HCT116 (cell line): ENCODE results near the gene FOXS1. TPM values are rescaled to one million over a fixed set of nuclear protein-coding genes. Genes with fewer than 3 reads are reported as not detected.

Experiments
- ATAC-seq: fragments of 200-7000 bp; cut with Tn5 transposase; 2 replicates; pipeline ENCODE4 v1.9.1; 2020; ENCODE audit warnings: mild to moderate bottlenecking, moderate library complexity
- BruUV-seq: library from RNA; stranded (reverse); fragments of 400-500 nt; replicated peaks from 2 replicates; lab custom pipeline; 2021; lab: Mats Ljungman, UMichigan
- CTCF ChIA-PET: fragments of 300-600 bp; sonication (Branson Sonifier 250); formaldehyde crosslinking; loops from one replicate; lab custom pipeline; 2021; ENCODE audit warnings: antibody characterized with exemption; lab: Charles Lee
- POLR2A ChIA-PET: fragments of 300-600, 350-600 bp; sonication (Branson Sonifier 250); formaldehyde crosslinking; loops from one replicate; lab custom pipeline; 2021; ENCODE audit warnings: antibody characterized with exemption; lab: Charles Lee
- RAD21 ChIA-PET, 2 experiments: fragments of 300-600 bp; sonication (Branson Sonifier 250); formaldehyde crosslinking; loops; one replicate each; lab custom pipeline; 2023; ENCODE audit warnings: low total read pairs in 2 of 2; ENCODE audit not compliant: uncharacterized antibody in 2 of 2, unreplicated experiment in 2 of 2, low non-redundant PET in 1 of 2; lab: Charles Lee
- DNase-seq: peaks from one replicate; pipeline ENCODE4 v3.0.0-alpha.2; 2010; ENCODE audit warnings: low read depth, low spot score
- H2AFZ ChIP-seq: fragments of 200-600 bp; shearing (Covaris generic), sonication (generic); 2 replicates; pipeline ENCODE4 v1.6.1; 2017; ENCODE audit warnings: low read depth, mixed run types, mixed read lengths, antibody characterized with exemption, low read length; ENCODE audit not compliant: poor library complexity, severe bottlenecking
- H3K27ac ChIP-seq: 2 replicates; pipeline ENCODE4 v1.5.1; 2012; ENCODE audit warnings: low read depth, low read length
- H3K27me3 ChIP-seq: fragments of 200-600 bp; sonication (generic); 2 replicates; pipeline ENCODE4 v1.6.1; 2016; ENCODE audit warnings: mixed run types, low read length, mixed read lengths; ENCODE audit not compliant: insufficient read depth
- H3K36me3 ChIP-seq, 2 experiments: fragments of 200-500 bp in 1 of 2; fragments of 200-600 bp in 1 of 2; sonication (Bioruptor generic) in 1 of 2; sonication (generic) in 1 of 2; 2 replicates each; pipeline versions ENCODE4 v1.5.1 to v1.6.1; 2014 to 2016; ENCODE audit warnings: low read length in 2 of 2, inconsistent platforms in 1 of 2, mixed read lengths in 1 of 2, mixed run types in 1 of 2; ENCODE audit not compliant: insufficient read depth in 2 of 2, control insufficient read depth in 1 of 2
- H3K4me1 ChIP-seq, 2 experiments: fragments of 200-600 bp in 1 of 2; sonication (generic) in 1 of 2; 2 replicates each; pipeline versions ENCODE4 v1.5.1 to v1.6.1; 2012 to 2017; ENCODE audit warnings: low read length in 2 of 2, inconsistent platforms in 1 of 2, mild to moderate bottlenecking in 1 of 2, mixed read lengths in 1 of 2, mixed run types in 1 of 2, moderate library complexity in 1 of 2; ENCODE audit not compliant: insufficient read depth in 2 of 2, control insufficient read depth in 1 of 2
- H3K4me2 ChIP-seq: fragments of 200-600 bp; sonication (generic); 2 replicates; pipeline ENCODE4 v1.6.1; 2017; ENCODE audit warnings: mixed run types, low read length, mixed read lengths
- H3K4me3 ChIP-seq, 2 experiments: fragments of 200-600 bp in 1 of 2; sonication (generic) in 1 of 2; replicated peaks in 1 of 2; 2 replicates each; pipeline ENCODE4 v1.5.1; 2011 to 2016; ENCODE audit warnings: low read length in 2 of 2, control low read depth in 1 of 2, low read depth in 1 of 2, mild to moderate bottlenecking in 1 of 2, mixed read lengths in 1 of 2, mixed run types in 1 of 2
- H3K79me2 ChIP-seq: fragments of 200-600 bp; sonication (generic); 2 replicates; pipeline ENCODE4 v1.6.1; 2017; ENCODE audit warnings: mild to moderate bottlenecking, mixed run types, low read length, moderate library complexity, mixed read lengths; ENCODE audit not compliant: insufficient read depth
- H3K9ac ChIP-seq: fragments of 200-600 bp; sonication (generic); 2 replicates; pipeline ENCODE4 v1.6.1; 2016; ENCODE audit warnings: low read length, mixed read lengths
- H3K9me2 ChIP-seq: fragments of 200-600 bp; sonication (generic), shearing (Covaris generic); 2 replicates; pipeline ENCODE4 v1.6.1; 2017; ENCODE audit warnings: mixed run types, mild to moderate bottlenecking, moderate library complexity; ENCODE audit not compliant: insufficient read depth
- H3K9me3 ChIP-seq, 2 experiments: fragments of 200-500 bp in 1 of 2; fragments of 200-600 bp in 1 of 2; sonication (Bioruptor generic) in 1 of 2; sonication (generic) in 1 of 2; 2 replicates each; pipeline ENCODE4 v1.6.1; 2014 to 2017; ENCODE audit warnings: low read length in 2 of 2, mixed read lengths in 2 of 2, inconsistent platforms in 1 of 2, low read depth in 1 of 2, mild to moderate bottlenecking in 1 of 2, mixed run types in 1 of 2, moderate library complexity in 1 of 2; ENCODE audit not compliant: control insufficient read depth in 1 of 2, insufficient read depth in 1 of 2
- H4K20me1 ChIP-seq: fragments of 200-600 bp; sonication (generic), shearing (Covaris generic); 2 replicates; pipeline ENCODE4 v1.6.1; 2017; ENCODE audit warnings: mixed run types, mild to moderate bottlenecking, moderate library complexity; ENCODE audit not compliant: insufficient read depth
- CBX3 ChIP-seq: IDR thresholded peaks from 2 replicates; pipeline ENCODE4 v1.6.1; 2012; ENCODE audit warnings: low read depth
- ELF1 ChIP-seq: IDR thresholded peaks from 2 replicates; pipeline ENCODE4 v1.6.1; 2012; ENCODE audit warnings: low read depth, borderline replicate concordance
- EZH2 ChIP-seq: fragments of 200-600 bp; sonication (generic); IDR thresholded peaks from 2 replicates; pipeline ENCODE4 v1.6.1; 2017; ENCODE audit warnings: antibody characterized with exemption, mixed run types
- FOSL1 ChIP-seq: IDR thresholded peaks from 2 replicates; pipeline ENCODE4 v1.6.1; 2012; ENCODE audit warnings: low read depth
- JUND ChIP-seq: IDR thresholded peaks from 2 replicates; pipeline ENCODE4 v1.6.1; 2012
- POLR2AphosphoS5 ChIP-seq: IDR thresholded peaks from 2 replicates; pipeline ENCODE4 v1.6.1; 2011; ENCODE audit warnings: mild to moderate bottlenecking, low read depth, low read length, moderate library complexity
- TCF7L2 ChIP-seq: IDR thresholded peaks from 2 replicates; pipeline ENCODE4 v1.7.0; 2011; ENCODE audit warnings: borderline replicate concordance, inconsistent platforms; ENCODE audit not compliant: insufficient read depth, insufficient read length; ENCODE audit errors: extremely low read depth
- YY1 ChIP-seq: IDR thresholded peaks from 2 replicates; pipeline ENCODE4 v1.6.1; 2011; ENCODE audit warnings: low read length, low read depth, moderate library complexity, mild to moderate bottlenecking; ENCODE audit not compliant: insufficient replicate concordance; ENCODE audit errors: extremely low read depth
- intact Hi-C: fragments of 100-400 bp; cut with micrococcal nuclease; formaldehyde crosslinking; loops from 2 replicates; pipeline ENCODE4 v1.10.0; 2022
- total RNA-seq: library from RNA; stranded (reverse); gene quantifications from one replicate; pipeline ENCODE4 v1.2.1, GENCODE V29; 2021; ENCODE audit not compliant: unreplicated experiment
- TF ChIP-seq, protein P1 (sequence below): IDR thresholded peaks from 2 replicates; pipeline ENCODE4 v1.6.1; 2012
- TF ChIP-seq, protein P2 (sequence below): IDR thresholded peaks from 2 replicates; pipeline ENCODE4 v1.6.1; 2011; ENCODE audit warnings: mild to moderate bottlenecking, low read length, moderate library complexity; ENCODE audit not compliant: insufficient replicate concordance; ENCODE audit errors: extremely low read depth

The FOXS1 gene
- total RNA-seq, 1 experiment from 2014 or later: not detected

DNA sequence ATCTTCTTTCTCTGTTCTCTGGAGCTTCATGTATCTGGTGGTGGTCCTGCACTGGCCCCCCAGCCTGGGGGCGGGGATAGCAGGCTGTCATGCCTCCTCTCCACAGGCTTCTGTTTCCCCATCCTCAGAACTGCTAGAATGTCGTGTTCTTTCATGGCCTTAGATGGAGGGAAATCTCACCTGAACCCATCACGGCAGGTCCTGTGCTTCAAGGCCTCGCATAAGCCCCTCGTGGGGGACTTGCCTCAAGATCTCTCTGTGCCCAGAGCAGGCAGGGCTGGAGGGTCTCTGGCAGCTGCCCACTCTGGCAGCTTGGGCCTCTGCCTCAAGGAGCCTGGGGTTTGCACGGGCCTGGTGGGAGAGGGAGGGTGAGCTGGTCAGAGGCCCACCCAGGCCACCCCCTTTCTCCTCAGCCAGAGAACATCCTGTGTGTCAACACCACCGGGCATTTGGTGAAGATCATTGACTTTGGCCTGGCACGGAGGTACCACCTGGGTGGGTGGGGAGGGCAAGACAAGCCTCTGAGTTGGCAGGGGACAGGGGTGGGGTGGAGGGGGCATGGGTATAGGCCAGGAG, 14.9 kb downstream of the FOXS1 start:
- CTCF ChIA-PET: interaction anchor here (1.7 kb wide), 1 partner anchor 22 kb away, joined by 6 read pairs; no protein-coding TSS in a partner anchor
- ATAC-seq: no peak
- intact Hi-C loops: no loop called here

More for the DNA sequence above, 14.9 kb downstream of the FOXS1 start:
- Histone ChIP-seq H3K36me3 (no peaks in the 10 kb centered on the region), H3K79me2 (no peaks in the 10 kb centered on the region), H3K27me3 (no peaks in the 10 kb centered on the region), H3K9ac (no peak overlapping the region), H3K4me3 (no peak overlapping the region), H3K9me2 (no peaks in the 10 kb centered on the region), H3K4me1 (peaks cover under 1 to 8% of the 10 kb centered on the region in 2 experiments; a peak in 3 of 4 replicates)
- POLR2A ChIA-PET: no interaction called here
- BruUV-seq: no TSS peak
- DNase-seq: no peak
- RAD21 ChIA-PET: no interaction called here
- TF ChIP-seq, protein P1, sequence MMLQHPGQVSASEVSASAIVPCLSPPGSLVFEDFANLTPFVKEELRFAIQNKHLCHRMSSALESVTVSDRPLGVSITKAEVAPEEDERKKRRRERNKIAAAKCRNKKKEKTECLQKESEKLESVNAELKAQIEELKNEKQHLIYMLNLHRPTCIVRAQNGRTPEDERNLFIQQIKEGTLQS: no peak
- TF ChIP-seq JUND (no peak), CBX3 (no peak), ELF1 (no peak), POLR2AphosphoS5 (no peak), YY1 (no peak), TCF7L2 (no peak), EZH2 (no peak), FOSL1 (no peak)
- TF ChIP-seq, protein P2, sequence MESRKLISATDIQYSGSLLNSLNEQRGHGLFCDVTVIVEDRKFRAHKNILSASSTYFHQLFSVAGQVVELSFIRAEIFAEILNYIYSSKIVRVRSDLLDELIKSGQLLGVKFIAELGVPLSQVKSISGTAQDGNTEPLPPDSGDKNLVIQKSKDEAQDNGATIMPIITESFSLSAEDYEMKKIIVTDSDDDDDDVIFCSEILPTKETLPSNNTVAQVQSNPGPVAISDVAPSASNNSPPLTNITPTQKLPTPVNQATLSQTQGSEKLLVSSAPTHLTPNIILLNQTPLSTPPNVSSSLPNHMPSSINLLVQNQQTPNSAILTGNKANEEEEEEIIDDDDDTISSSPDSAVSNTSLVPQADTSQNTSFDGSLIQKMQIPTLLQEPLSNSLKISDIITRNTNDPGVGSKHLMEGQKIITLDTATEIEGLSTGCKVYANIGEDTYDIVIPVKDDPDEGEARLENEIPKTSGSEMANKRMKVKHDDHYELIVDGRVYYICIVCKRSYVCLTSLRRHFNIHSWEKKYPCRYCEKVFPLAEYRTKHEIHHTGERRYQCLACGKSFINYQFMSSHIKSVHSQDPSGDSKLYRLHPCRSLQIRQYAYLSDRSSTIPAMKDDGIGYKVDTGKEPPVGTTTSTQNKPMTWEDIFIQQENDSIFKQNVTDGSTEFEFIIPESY: no peak
- TF ChIP-seq, all 23 proteins: peak for 0
- Histone ChIP-seq H3K9me3 (no peaks in the 10 kb centered on the region), H4K20me1 (no peaks in the 10 kb centered on the region), H3K4me2 (no peak overlapping the region), H2AFZ (no peak overlapping the region), H3K27ac (no peak overlapping the region)
